H9 (cell line): Measurements from ENCODE around the gene PLCB1. TPM values are rescaled to one million over a fixed set of nuclear protein-coding genes. Genes with fewer than 3 reads are reported as not detected.

ENCODE experiments used
- DNase-seq: peaks from one replicate; pipeline ENCODE4 v3.0.0-alpha.2; 2017
- H2AFZ ChIP-seq: one replicate; pipeline ENCODE4 v1.6.1; 2013; ENCODE audit warnings: mild to moderate bottlenecking, low read length, control low read depth, moderate library complexity
- H2AK5ac ChIP-seq: 2 replicates; pipeline ENCODE4 v1.6.1; 2013; ENCODE audit warnings: low read length, control low read depth, mixed read lengths; ENCODE audit not compliant: insufficient read length
- H2BK120ac ChIP-seq: one replicate; pipeline ENCODE4 v1.6.1; 2013; ENCODE audit warnings: low read depth, mild to moderate bottlenecking, low read length, control low read depth, inconsistent platforms; ENCODE audit not compliant: poor library complexity, severe bottlenecking
- H2BK12ac ChIP-seq: 2 replicates; pipeline ENCODE4 v1.6.1; 2013; ENCODE audit warnings: low read length, control low read depth, mixed read lengths, low read depth; ENCODE audit not compliant: insufficient read length
- H2BK15ac ChIP-seq: 2 replicates; pipeline ENCODE4 v1.6.1; 2013; ENCODE audit warnings: low read depth, low read length, control low read depth
- H2BK20ac ChIP-seq: one replicate; pipeline ENCODE4 v1.6.1; 2013; ENCODE audit warnings: low read depth, mild to moderate bottlenecking, low read length, control low read depth, inconsistent platforms; ENCODE audit not compliant: poor library complexity, severe bottlenecking
- H2BK5ac ChIP-seq: 2 replicates; pipeline ENCODE4 v1.6.1; 2013; ENCODE audit warnings: low read length, control low read depth, mixed read lengths; ENCODE audit not compliant: insufficient read length
- H3K14ac ChIP-seq: 2 replicates; pipeline ENCODE4 v1.6.1; 2013; ENCODE audit warnings: low read length, control low read depth; ENCODE audit not compliant: insufficient read depth
- H3K18ac ChIP-seq: 2 replicates; pipeline ENCODE4 v1.6.1; 2013; ENCODE audit warnings: low read depth, mild to moderate bottlenecking, mixed read lengths, low read length, control low read depth; ENCODE audit not compliant: insufficient read length
- H3K23ac ChIP-seq: 2 replicates; pipeline ENCODE4 v1.6.1; 2013; ENCODE audit warnings: low read length, control low read depth, mixed read lengths, low read depth; ENCODE audit not compliant: insufficient read length
- H3K23me2 ChIP-seq: 2 replicates; pipeline ENCODE4 v1.6.1; 2013; ENCODE audit warnings: low read depth, mild to moderate bottlenecking, mixed read lengths, low read length, control low read depth; ENCODE audit not compliant: insufficient read length, poor library complexity, severe bottlenecking
- H3K27ac ChIP-seq: 2 replicates; pipeline ENCODE4 v1.5.1; 2013; ENCODE audit warnings: low read length, control low read depth, mixed read lengths, low read depth; ENCODE audit not compliant: insufficient read length
- H3K27me3 ChIP-seq: 2 replicates; pipeline ENCODE4 v1.6.1; 2013; ENCODE audit warnings: low read length, control low read depth, inconsistent platforms; ENCODE audit not compliant: insufficient read depth
- H3K4ac ChIP-seq: 2 replicates; pipeline ENCODE4 v1.6.1; 2013; ENCODE audit warnings: low read depth, mild to moderate bottlenecking, control low read depth, inconsistent platforms, low read length, moderate library complexity
- H3K4me1 ChIP-seq: 2 replicates; pipeline ENCODE4 v1.6.1; 2013; ENCODE audit warnings: low read length, control low read depth, inconsistent platforms; ENCODE audit not compliant: insufficient read depth
- H3K4me2 ChIP-seq: 2 replicates; pipeline ENCODE4 v1.6.1; 2013; ENCODE audit warnings: low read length, control low read depth, mixed read lengths; ENCODE audit not compliant: insufficient read length, insufficient read depth
- H3K56ac ChIP-seq: 2 replicates; pipeline ENCODE4 v1.6.1; 2013; ENCODE audit warnings: low read depth, mild to moderate bottlenecking, mixed read lengths, low read length, control low read depth; ENCODE audit not compliant: insufficient read length
- H3K79me1 ChIP-seq: 2 replicates; pipeline ENCODE4 v1.6.1; 2013; ENCODE audit warnings: low read depth, mild to moderate bottlenecking, moderate library complexity, low read length, control low read depth, inconsistent platforms; ENCODE audit not compliant: insufficient read depth, poor library complexity, severe bottlenecking
- H3K79me2 ChIP-seq: 2 replicates; pipeline ENCODE4 v1.6.1; 2013; ENCODE audit warnings: low read length, control low read depth, inconsistent platforms; ENCODE audit not compliant: insufficient read depth
- H3K9ac ChIP-seq: 2 replicates; pipeline ENCODE4 v1.6.1; 2013; ENCODE audit warnings: low read length, control low read depth, mixed read lengths; ENCODE audit not compliant: insufficient read length; ENCODE audit errors: extremely low read depth
- H3K9me3 ChIP-seq: one replicate; pipeline ENCODE4 v1.6.1; 2013; ENCODE audit warnings: low read depth, low read length, inconsistent platforms; ENCODE audit not compliant: control insufficient read depth
- H3T11ph ChIP-seq: one replicate; pipeline ENCODE4 v1.6.1; 2013; ENCODE audit warnings: mild to moderate bottlenecking, low read length, control low read depth, inconsistent platforms
- H4K20me1 ChIP-seq: one replicate; pipeline ENCODE4 v1.6.1; 2013; ENCODE audit not compliant: control insufficient read depth, insufficient read length, insufficient read depth
- H4K5ac ChIP-seq: 2 replicates; pipeline ENCODE4 v1.6.1; 2013; ENCODE audit warnings: low read depth, mild to moderate bottlenecking, mixed read lengths, low read length, control low read depth; ENCODE audit not compliant: insufficient read length
- H4K8ac ChIP-seq: replicated peaks from 2 replicates; pipeline ENCODE4 v1.6.1; 2013; ENCODE audit warnings: low read length, control low read depth, mixed read lengths, low read depth; ENCODE audit not compliant: insufficient read length
- H4K91ac ChIP-seq: 2 replicates; pipeline ENCODE4 v1.6.1; 2013; ENCODE audit warnings: low read depth, mild to moderate bottlenecking, moderate library complexity, mixed read lengths, low read length, control low read depth; ENCODE audit not compliant: insufficient read length
- H3K27ac Mint-ChIP-seq, 3 experiments: 2 replicates in 2 of 3; 3 replicates in 1 of 3; pipeline ENCODE4 v1.8.0; 2020 to 2021; ENCODE audit warnings: mixed read lengths in 3 of 3, mild to moderate bottlenecking in 1 of 3, moderate library complexity in 1 of 3
- H3K27me3 Mint-ChIP-seq: 2 replicates; pipeline ENCODE4 v1.8.0; 2021; ENCODE audit warnings: low read depth, mild to moderate bottlenecking, moderate library complexity, mixed read lengths
- H3K36me3 Mint-ChIP-seq, 3 experiments: 2 replicates in 2 of 3; 3 replicates in 1 of 3; pipeline ENCODE4 v1.8.0; 2020 to 2021; ENCODE audit warnings: low read depth in 3 of 3, mixed read lengths in 3 of 3; ENCODE audit not compliant: insufficient read depth in 1 of 3
- H3K4me1 Mint-ChIP-seq, 2 experiments: 2 replicates each; pipeline ENCODE4 v1.8.0; 2020; ENCODE audit warnings: mixed read lengths in 2 of 2
- H3K4me3 Mint-ChIP-seq, 2 experiments: 2 replicates in 1 of 2; 3 replicates in 1 of 2; pipeline ENCODE4 v1.8.0; 2020 to 2021; ENCODE audit warnings: mild to moderate bottlenecking in 2 of 2, mixed read lengths in 2 of 2, moderate library complexity in 1 of 2
- H3K9me3 Mint-ChIP-seq, 2 experiments: 2 replicates in 1 of 2; 3 replicates in 1 of 2; pipeline ENCODE4 v1.8.0; 2020; ENCODE audit warnings: mild to moderate bottlenecking in 2 of 2, mixed read lengths in 2 of 2, moderate library complexity in 1 of 2
- CTCF ChIP-seq: fragments of 200-600 bp; sonication (generic); conservative IDR thresholded peaks from 3 replicates; pipeline ENCODE4 v1.8.0; 2021; ENCODE audit warnings: antibody characterized with exemption, mild to moderate bottlenecking
- WGBS: extraction: QIAGEN DNeasy Blood & Tissue Kit; methylation state at CpG from one replicate; pipeline ENCODE4 v1.1.7; 2013; ENCODE audit warnings: missing lambda C conversion rate, low lambda C conversion rate, mixed read lengths; ENCODE audit not compliant: insufficient read length; ENCODE audit errors: extremely low coverage; 5-methylcytosine and 5-hydroxymethylcytosine counted together
- total RNA-seq: library from RNA; stranded (reverse); gene quantifications from 2 replicates; pipeline ENCODE4 v1.2.1, GENCODE V29; 2021

Gene PLCB1
- total RNA-seq, 1 experiment from 2014 or later = 11.5 TPM

DNA sequence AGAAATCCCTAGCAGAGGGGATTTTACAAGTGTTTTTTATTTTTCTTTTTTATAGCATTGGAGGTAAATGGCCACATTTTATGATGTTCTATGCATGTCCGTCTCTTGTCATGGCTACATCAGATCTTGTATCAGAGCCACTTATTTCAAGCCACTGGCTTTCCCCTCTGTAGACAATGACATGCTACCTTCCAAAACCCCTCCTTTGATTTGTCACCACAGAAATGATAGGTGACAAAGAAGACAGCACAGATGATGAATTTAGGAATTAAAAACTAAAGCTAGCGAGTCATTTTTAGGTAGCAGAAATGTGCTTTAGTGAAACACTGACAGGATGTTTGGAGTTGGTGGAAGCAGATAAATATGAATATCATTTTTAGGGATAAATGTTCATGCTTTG, 20.8 kb downstream of the PLCB1 start:
- Histone ChIP-seq H3K79me1 (no peaks in the 10 kb centered on the region), H2BK120ac (no peak overlapping the region), H4K91ac (no peak overlapping the region), H3K56ac (no peak overlapping the region), H3K27me3 (no peaks in the 10 kb centered on the region), H2BK12ac (no peak overlapping the region), H2BK5ac (no peak overlapping the region), H3K14ac (no peak overlapping the region), H3K4me1 (no peaks in the 10 kb centered on the region), H3K79me2 (no peaks in the 10 kb centered on the region), H4K8ac (no peak overlapping the region), H3K4ac (no peak overlapping the region), H3K4me2 (no peak overlapping the region), H2BK15ac (no peak overlapping the region), H3K9me3 (no peaks in the 10 kb centered on the region), H3K23me2 (no peaks in the 10 kb centered on the region), H3K9ac (no peak overlapping the region), H3K23ac (no peak overlapping the region), H3T11ph (no peak overlapping the region), H3K27ac (no peak overlapping the region), H4K20me1 (no peaks in the 10 kb centered on the region), H4K5ac (no peak overlapping the region), H2AFZ (no peak overlapping the region), H2AK5ac (no peak overlapping the region), H3K18ac (no peak overlapping the region), H2BK20ac (no peak overlapping the region)
- no peak for DNase-seq
- peaks cover under 1% of the 10 kb centered on the region in 3 experiments; a peak in 3 of 7 replicates for H3K36me3 Mint-ChIP-seq
- H3K9me3 Mint-ChIP-seq = peaks cover under 1% of the 10 kb centered on the region in 2 experiments; a peak in 2 of 5 replicates
- H3K4me3 Mint-ChIP-seq = no peak overlapping the region
- H3K27me3 Mint-ChIP-seq = no peaks in the 10 kb centered on the region
- WGBS = no CpG with 5 or more reads among the region's 2 CpGs
- no peak for TF ChIP-seq CTCF
- H3K4me1 Mint-ChIP-seq = no peaks in the 10 kb centered on the region
- no peak overlapping the region for H3K27ac Mint-ChIP-seq
